ENCODE results near the gene NTRK1.
"Not testable (repeated sequence)": the region's sequence is repeated elsewhere in the genome, so short reads cannot be mapped to it uniquely, and the experiment has no call there.

NTRK1 gene

DNA sequence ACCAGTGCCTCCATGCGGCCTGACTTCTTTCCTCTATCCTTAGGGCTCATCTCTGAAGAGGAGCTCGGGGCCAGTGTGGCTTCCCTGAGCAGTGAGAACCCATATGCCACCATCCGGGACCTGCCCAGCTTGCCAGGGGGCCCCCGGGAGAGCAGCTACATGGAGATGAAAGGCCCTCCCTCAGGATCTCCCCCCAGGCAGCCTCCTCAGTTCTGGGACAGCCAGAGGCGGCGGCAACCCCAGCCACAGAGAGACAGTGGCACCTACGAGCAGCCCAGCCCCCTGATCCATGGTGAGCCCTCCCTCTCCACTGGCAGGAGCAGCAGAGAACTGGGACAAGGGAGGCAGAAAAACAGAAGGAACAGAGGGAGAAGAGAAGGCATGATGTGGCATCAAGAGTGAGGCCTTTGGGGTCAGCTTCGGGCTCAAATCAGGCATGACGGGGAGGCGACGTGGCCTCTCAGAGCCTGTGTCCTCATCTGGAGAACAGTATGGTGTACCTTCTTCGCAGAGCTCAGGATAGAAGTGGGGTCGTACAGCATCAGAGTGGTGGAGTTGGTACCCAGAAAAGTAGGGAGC is 53.2 kb downstream of the NTRK1 start:
- H3K27ac Mint-ChIP-seq = no peak overlapping the region
- no peaks in the 10 kb centered on the region for H3K36me3 Mint-ChIP-seq
- H3K9me3 Mint-ChIP-seq = no peaks in the 10 kb centered on the region
- H3K4me1 Mint-ChIP-seq = peaks cover 6% of the 10 kb centered on the region
- H3K27me3 Mint-ChIP-seq = peaks cover 72% of the 10 kb centered on the region
- no peak overlapping the region for H3K4me3 Mint-ChIP-seq
- ATAC-seq = no peak

GRCh38 chr1:156914440-156914856 is 53.8 kb downstream of the NTRK1 start:
- H3K9me3 Mint-ChIP-seq = no peaks in the 10 kb centered on the region
- peaks cover 6% of the 10 kb centered on the region for H3K4me1 Mint-ChIP-seq
- no peak overlapping the region for H3K4me3 Mint-ChIP-seq
- no peaks in the 10 kb centered on the region for H3K36me3 Mint-ChIP-seq
- H3K27me3 Mint-ChIP-seq = peaks cover 71% of the 10 kb centered on the region
- H3K27ac Mint-ChIP-seq = no peak overlapping the region
- no peak for ATAC-seq

DNA sequence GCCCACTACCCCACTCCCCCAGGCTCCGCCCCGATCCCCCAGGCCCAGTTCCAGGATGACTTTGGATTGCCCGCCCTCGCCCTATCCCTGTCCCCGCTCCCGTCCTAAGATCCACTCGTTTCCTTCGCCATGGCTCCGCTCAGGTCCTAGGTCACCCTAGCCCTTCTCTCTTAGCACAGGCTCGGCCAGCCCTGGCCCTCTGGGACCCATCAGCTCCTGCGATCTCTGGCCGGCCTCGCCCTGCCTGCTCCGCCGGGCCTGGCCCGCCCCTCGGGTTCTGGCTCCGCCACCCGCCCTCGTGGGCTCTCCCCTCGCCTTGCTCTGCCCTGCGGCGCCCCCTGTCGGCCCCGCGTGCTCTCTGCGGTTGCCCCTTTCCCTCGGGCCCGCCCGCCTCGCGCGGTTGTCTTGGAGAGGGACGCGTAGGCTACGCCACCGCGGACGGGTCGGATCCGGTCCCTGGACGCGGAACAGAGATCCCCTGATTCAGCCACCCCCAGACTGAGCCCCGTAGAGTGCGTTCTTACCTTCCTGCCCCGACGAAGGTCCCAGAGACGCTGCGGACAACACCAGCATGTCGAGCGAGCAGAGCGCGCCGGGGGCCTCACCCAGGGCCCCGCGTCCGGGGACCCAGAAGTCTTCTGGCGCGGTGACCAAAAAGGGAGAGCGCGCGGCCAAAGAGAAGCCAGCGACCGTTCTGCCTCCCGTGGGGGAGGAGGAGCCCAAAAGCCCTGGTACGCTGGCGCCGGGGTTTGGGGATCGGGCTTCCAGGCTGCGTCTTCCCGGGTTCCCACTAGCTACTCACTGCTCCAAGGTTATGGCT is 59.8 kb downstream of the NTRK1 start, which contains the start of gene LRRC71:
Gene LRRC71, plus strand, starts transcription at position 400 of the 820 bp plus-strand sequence. Its CDS starts 172 bp downstream, at position 572.
- Mint-ChIP-seq H3K27me3 (peaks cover 69% of the 10 kb centered on the region), H3K36me3 (no peaks in the 10 kb centered on the region)

DNA sequence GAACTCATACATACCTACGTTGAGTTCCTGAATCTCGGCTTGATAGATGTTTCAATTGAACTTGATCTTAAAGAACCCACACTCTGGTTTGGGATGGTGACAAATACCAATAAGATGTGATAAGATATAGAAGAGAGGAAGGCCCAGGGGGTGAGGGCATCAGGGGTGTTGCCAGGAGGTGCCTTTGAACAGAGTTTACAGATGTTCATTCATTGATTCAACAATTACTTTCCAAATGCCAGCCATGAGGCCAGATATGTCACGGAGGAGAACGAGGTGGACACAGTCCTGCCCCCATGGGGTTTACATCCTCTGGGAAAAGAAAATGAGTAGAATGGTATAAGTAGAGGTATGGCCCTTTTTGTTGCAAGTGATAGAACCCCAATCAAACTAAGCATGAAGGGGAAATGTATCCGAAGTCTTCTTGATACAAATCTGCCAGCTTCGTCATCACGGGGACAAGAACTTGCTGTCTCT is 60.4 kb downstream of the NTRK1 start:
- Mint-ChIP-seq H3K27ac (no peak overlapping the region), H3K4me1 (peaks cover 7% of the 10 kb centered on the region), H3K4me3 (no peak overlapping the region), H3K36me3 (no peaks in the 10 kb centered on the region), H3K27me3 (peaks cover 69% of the 10 kb centered on the region), H3K9me3 (no peaks in the 10 kb centered on the region)
- ATAC-seq = no peak

More for the DNA sequence above, 59.8 kb downstream of the NTRK1 start, which contains the start of gene LRRC71:
- ATAC-seq = peak; percentile 34
- H3K4me1 Mint-ChIP-seq = peaks cover 7% of the 10 kb centered on the region
- H3K9me3 Mint-ChIP-seq = no peaks in the 10 kb centered on the region
- no peak within 1 kb of the TSS for H3K27ac Mint-ChIP-seq
- no peak within 1 kb of the TSS for H3K4me3 Mint-ChIP-seq

GRCh38 chr1:156922986-156923669 is 62.5 kb downstream of the NTRK1 start:
- no peak overlapping the region for H3K4me3 Mint-ChIP-seq
- peaks cover 79% of the 10 kb centered on the region for H3K27me3 Mint-ChIP-seq
- peaks cover 17% of the 10 kb centered on the region for H3K4me1 Mint-ChIP-seq
- no peaks in the 10 kb centered on the region for H3K9me3 Mint-ChIP-seq
- no peaks in the 10 kb centered on the region for H3K36me3 Mint-ChIP-seq
- no peak for ATAC-seq
- H3K27ac Mint-ChIP-seq = no peak overlapping the region

GRCh38 chr1:156923670-156924477 is 63.2 kb downstream of the NTRK1 start:
- Mint-ChIP-seq H3K9me3 (no peaks in the 10 kb centered on the region), H3K4me3 (no peak overlapping the region), H3K27me3 (peaks cover 80% of the 10 kb centered on the region), H3K36me3 (no peaks in the 10 kb centered on the region), H3K4me1 (peaks cover 25% of the 10 kb centered on the region), H3K27ac (no peak overlapping the region)
- no peak for ATAC-seq

DNA sequence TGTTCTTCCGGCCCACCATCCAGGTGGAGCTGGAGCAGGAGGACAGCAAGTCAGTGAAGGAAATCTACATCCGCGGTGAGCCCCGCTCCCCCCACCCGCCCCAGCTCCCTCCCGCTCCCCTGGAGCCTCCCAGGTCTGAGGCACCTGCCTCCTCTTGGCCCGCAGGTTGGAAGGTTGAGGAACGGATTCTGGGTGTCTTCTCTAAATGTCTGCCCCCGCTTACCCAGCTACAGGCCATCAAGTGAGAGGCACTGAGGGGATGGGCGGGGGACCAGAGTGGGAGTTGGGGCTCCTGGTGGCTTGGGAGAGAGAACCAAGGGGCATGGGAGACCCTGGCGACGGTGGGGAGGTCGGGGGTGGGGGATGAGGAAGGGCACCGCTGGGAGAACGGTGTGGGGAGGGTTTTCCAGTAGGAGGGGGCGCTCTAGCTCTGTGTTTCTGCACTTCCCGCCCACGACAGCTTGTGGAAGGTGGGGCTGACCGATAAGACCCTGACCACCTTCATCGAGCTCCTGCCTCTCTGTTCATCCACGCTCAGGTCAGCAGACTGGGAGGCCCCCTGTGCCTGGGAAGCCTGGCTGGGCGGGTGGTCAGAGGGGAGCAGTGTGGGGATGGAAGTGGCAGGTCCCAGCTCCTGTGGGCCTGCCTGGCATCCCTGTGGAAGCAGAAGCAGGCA is 64.0 kb downstream of the NTRK1 start:
- Mint-ChIP-seq H3K9me3 (no peaks in the 10 kb centered on the region), H3K27me3 (peaks cover 85% of the 10 kb centered on the region), H3K27ac (no peak overlapping the region), H3K36me3 (no peaks in the 10 kb centered on the region), H3K4me1 (peaks cover 28% of the 10 kb centered on the region), H3K4me3 (no peak overlapping the region)
- no peak for ATAC-seq

DNA sequence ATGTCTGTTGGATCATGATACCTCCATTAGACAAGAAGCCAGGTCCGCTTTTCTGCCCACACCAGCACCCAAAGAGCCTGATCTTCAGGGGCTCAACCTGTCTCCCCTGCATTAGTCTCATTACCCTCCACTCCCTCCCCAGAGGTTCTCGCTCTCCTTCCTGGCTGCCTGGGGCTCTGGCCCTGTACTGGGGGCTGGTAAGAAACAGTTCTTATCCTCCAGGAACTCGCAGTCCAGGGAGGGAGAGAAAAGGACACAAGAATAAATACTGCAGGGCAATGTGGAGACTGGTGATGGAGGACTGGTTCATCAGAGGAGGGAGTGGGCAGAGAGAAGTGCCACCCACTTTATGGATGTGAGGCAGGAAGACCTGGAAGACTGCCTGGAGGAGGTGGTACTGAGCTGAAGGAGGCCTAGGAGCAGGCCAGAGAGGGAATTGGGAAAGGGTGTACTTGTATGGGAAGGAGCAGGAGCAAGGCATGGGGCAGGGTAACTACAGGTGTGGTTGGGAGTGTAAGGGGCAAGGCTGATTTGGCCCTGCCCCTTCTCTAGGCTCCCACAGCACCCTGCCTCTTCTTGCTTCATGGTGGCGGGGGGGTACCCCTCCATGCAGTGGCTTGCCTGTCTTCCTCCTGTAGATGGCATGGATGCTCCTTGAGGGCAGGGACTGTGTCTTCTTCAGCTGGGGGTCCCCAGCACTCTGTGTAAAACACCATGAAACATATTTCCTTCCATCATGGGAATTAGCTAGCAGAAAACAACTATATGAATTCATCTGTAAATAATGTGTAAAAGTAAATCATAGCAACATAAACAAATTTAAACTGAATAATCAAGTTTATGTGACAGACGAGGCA is 64.7 kb downstream of the NTRK1 start:
- no peak for ATAC-seq
- Mint-ChIP-seq H3K4me3 (no peak overlapping the region), H3K9me3 (no peaks in the 10 kb centered on the region), H3K27ac (no peak overlapping the region), H3K27me3 (peaks cover 88% of the 10 kb centered on the region), H3K4me1 (peaks cover 28% of the 10 kb centered on the region), H3K36me3 (no peaks in the 10 kb centered on the region)

GRCh38 chr1:156926175-156926574 is 65.5 kb downstream of the NTRK1 start:
- no peak overlapping the region for H3K4me3 Mint-ChIP-seq
- H3K27ac Mint-ChIP-seq = no peak overlapping the region
- peaks cover 28% of the 10 kb centered on the region for H3K4me1 Mint-ChIP-seq
- H3K27me3 Mint-ChIP-seq = peaks cover 88% of the 10 kb centered on the region
- H3K36me3 Mint-ChIP-seq = no peaks in the 10 kb centered on the region
- no peaks in the 10 kb centered on the region for H3K9me3 Mint-ChIP-seq
- no peak for ATAC-seq

DNA sequence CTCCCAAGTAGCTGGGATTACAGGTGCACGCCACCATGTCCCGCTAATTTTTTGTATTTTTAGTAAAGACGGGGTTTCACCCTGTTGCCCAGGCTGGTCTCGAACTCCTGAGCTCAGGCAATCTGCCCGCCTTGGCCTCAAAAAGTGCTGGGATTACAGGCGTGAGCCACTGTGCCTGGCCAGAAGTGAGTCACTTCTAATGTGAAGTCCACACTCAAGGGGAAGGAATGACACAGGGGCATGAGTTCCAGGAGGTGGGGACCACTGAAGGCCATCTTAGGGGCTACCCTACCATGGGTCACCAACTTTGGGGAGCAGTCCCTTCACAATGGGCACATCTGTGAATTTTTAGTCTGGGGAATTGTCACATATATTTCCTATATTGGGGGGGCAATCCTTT is 66.0 kb downstream of the NTRK1 start:
- Mint-ChIP-seq H3K27me3 (peaks cover 88% of the 10 kb centered on the region), H3K4me1 (peaks cover 28% of the 10 kb centered on the region)
- not testable (repeated sequence) for H3K36me3 Mint-ChIP-seq, H3K9me3 Mint-ChIP-seq, ATAC-seq, H3K27ac Mint-ChIP-seq, H3K4me3 Mint-ChIP-seq

GRCh38 chr1:156927215-156928042 is 66.8 kb downstream of the NTRK1 start:
- H3K27ac Mint-ChIP-seq = no peak overlapping the region
- peaks cover 28% of the 10 kb centered on the region for H3K4me1 Mint-ChIP-seq
- ATAC-seq = peak; percentile 58
- peaks cover 88% of the 10 kb centered on the region for H3K27me3 Mint-ChIP-seq
- H3K36me3 Mint-ChIP-seq = no peaks in the 10 kb centered on the region
- H3K9me3 Mint-ChIP-seq = no peaks in the 10 kb centered on the region
- no peak overlapping the region for H3K4me3 Mint-ChIP-seq

DNA sequence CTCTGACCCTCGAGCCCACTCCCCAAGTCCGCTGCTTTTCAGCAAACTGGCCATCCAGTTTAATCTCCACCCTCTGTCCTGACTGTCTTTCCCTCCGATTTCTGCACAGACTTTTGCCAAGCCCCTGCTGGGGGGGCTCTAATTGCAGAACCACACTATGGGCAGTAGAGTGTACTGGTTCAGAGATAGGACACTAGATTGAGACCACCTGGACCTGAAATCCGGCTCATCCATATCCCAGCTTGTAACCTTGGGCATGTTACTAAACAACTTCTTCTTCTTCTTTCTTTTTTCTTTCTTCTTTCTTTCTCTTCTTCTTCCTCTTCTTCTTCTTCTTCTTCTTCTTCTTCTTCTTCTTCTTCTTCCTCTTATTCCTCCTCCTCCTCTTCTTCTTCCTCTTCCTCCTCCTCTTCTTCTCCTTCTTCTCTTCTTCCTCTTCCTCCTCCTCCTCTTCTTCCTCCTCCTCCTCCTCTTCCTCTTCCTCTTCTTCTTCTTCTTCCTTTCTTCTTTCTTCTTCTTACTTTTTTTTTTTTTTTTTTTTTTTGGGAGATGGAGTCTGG is 67.5 kb downstream of the NTRK1 start:
- Mint-ChIP-seq H3K9me3 (no peaks in the 10 kb centered on the region), H3K27ac (no peak overlapping the region), H3K4me1 (peaks cover 27% of the 10 kb centered on the region), H3K27me3 (peaks cover 87% of the 10 kb centered on the region), H3K36me3 (no peaks in the 10 kb centered on the region), H3K4me3 (peak overlapping the region; percentile 37)
- peak; percentile 28 for ATAC-seq

All from stimulated activated memory B cell treated with anti-CD40 and anti-IgM and Interleukin-4, amounts not matched to agents 10 μg/mL and 1 μg/mL and 100 μg/mL, for 72 hours (primary cell).